ENCODE data around the gene ME2.

DNA sequence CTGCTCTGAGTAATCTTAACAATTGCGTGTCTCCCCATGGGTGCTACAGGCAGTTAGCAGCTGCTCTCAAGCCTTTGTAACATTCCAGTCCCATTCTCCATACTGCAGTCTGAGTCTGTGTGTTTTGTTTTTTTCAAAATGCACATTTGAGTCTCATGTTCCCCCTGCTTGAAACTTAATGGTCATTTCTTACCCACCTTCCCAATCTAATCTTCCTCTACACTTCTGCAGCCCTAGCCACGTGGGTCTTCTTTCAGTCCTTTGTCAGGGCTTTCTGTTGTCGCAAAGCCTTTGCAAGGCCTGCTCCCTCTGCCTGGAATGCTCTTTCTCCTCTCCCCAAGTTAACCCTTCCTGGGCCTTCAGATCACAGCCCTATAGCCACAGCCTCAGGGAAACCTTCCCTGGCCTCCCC is 113.4 kb downstream of the ME2 start:
- TF ChIP-seq, protein P1, sequence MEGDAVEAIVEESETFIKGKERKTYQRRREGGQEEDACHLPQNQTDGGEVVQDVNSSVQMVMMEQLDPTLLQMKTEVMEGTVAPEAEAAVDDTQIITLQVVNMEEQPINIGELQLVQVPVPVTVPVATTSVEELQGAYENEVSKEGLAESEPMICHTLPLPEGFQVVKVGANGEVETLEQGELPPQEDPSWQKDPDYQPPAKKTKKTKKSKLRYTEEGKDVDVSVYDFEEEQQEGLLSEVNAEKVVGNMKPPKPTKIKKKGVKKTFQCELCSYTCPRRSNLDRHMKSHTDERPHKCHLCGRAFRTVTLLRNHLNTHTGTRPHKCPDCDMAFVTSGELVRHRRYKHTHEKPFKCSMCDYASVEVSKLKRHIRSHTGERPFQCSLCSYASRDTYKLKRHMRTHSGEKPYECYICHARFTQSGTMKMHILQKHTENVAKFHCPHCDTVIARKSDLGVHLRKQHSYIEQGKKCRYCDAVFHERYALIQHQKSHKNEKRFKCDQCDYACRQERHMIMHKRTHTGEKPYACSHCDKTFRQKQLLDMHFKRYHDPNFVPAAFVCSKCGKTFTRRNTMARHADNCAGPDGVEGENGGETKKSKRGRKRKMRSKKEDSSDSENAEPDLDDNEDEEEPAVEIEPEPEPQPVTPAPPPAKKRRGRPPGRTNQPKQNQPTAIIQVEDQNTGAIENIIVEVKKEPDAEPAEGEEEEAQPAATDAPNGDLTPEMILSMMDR (IDR thresholded peaks at IDR 0.05): no peak
- TF ChIP-seq POLR2A (IDR thresholded peaks at IDR 0.05): no peak
